GM18909 (cell line): ENCODE measurements around the gene UQCRC1.

ENCODE experiments used
- ATAC-seq: cut with Tn5 transposase; IDR thresholded peaks from one replicate; pipeline ENCODE4 v1.9.1; 2021; ENCODE audit warnings: mild to moderate bottlenecking; ENCODE audit not compliant: unreplicated experiment, poor library complexity

The UQCRC1 gene

DNA sequence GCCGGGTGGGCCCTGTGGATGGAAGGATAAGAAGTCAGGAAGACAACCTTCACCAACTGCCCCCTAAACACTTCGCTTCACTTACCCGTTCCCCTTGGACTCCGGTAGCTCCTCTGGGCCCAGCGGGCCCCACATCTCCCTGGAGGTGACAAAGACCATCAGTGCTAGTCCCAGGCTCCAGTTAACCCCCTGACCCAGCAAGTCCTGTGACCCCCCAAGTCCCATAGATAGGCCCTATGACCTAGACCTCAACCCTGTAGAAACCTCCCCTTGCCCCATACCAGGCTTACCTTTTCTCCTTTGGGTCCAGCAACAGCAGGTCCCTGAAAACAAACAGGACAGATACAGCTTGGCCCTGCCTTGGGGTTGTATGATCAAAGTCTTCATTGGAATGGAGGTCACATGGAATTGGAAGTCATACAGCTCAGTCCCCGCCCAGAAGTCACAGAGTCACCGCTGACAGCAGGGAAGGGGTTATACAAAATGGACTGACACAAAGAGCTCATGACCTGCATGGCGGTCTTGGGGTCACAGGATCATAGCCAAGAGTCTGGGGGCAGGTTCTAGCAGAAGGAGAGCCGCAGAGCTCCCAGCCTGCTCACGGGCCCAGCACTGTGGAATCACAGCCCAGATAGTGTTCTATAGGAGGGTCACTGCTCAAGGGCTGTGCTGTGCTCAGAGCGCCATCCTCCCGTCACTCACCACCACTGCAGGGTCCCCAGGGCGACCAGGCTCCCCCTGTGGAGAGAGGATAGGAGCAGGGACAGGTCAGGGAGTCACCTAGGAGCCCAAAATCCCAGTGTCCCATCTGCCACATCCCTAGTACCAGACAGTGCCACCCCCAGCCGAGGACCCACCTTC lies 27.6 kb downstream of the UQCRC1 start:
- no peak for ATAC-seq

DNA sequence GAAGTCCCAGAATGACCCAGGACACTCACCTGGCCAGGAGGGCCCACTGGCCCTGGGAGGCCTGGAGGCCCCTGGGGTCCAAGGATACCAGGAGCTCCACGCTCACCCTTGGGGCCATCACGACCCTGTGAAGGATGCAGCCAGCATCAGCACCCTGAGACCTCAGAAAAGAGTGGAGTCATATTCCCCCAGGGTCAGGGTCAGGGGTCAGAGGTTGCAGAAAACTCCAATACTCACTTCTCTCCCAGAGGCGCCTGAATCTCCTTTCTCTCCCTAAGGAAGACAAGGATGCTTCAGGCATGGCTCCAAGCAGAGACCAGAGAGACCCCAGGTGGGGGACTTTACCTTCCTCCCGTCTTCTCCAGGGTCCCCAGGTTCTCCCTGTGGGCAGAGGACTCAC lies 32.8 kb downstream of the UQCRC1 start:
- no peak for ATAC-seq

GRCh38 chr3:48575366-48575765 lies 34.1 kb downstream of the UQCRC1 start:
- ATAC-seq = no peak

DNA sequence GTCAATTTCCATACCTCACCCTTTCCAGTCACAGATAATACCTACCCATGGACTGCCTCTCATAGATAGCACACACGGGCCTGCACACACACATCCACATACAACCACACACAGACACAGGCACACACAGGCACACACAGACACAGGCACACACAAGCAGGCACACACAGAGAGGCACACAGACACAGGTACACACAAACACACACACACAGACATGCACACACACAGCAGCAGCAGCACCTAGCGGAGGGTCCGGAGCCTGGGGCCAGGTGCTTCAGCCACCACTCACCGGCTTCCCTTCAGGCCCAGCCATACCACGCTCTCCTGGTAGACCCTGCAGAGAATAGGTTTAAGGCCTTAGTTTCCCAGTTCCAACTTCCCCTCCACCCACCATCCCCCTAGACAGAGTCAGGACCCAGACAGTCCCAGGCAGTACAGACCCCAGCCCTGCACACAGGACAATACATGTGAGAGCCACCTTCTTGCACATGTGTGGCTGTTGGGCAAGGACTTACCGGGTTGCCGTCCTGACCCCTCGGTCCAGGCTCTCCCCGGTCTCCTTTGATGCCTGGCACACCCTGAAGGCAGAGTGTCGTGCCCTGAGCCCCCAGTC lies 35.4 kb downstream of the UQCRC1 start:
- ATAC-seq = no peak

DNA sequence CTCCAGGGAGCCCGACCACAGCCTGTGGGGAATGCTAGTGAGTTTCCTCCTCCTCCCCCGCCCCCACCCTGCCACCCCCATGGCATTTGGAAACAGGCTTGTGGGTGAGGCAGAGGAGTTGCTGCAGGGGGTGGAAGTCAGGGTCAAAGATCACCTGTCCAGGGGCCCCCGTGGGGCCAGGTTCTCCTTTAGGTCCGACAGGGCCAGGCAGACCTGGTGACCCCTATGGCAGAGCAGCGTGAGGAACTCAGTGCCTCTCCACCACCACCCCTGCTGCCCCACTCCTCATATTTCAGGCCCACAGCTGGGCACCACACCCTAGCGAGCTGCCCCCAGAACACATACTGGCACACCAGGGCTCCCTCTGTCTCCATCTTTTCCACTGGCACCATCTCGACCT lies 36.9 kb downstream of the UQCRC1 start:
- no peak for ATAC-seq

DNA sequence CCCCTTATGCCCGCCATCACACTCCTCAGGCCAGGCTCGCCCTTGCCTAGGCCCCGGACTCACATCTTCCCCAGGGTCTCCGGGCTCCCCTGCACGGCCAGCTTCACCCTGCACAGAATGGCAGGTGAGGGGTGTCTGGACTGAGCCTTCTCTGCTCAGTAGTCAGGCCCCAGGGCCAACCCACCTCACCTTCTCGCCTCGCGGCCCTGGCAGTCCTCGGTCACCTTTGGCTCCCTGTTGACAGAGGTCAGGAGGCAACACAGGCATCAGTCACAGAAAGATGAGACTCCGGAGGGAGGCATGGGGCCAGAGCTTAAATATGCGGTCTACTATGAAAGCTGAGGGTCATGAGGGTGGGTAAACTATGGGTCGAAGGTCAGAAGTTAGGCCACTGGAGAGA lies 37.5 kb downstream of the UQCRC1 start:
- no peak for ATAC-seq

- ATAC-seq = no peak
Observed at GRCh38 chr3:48569808-48570450, 39.5 kb downstream of the UQCRC1 start.

DNA sequence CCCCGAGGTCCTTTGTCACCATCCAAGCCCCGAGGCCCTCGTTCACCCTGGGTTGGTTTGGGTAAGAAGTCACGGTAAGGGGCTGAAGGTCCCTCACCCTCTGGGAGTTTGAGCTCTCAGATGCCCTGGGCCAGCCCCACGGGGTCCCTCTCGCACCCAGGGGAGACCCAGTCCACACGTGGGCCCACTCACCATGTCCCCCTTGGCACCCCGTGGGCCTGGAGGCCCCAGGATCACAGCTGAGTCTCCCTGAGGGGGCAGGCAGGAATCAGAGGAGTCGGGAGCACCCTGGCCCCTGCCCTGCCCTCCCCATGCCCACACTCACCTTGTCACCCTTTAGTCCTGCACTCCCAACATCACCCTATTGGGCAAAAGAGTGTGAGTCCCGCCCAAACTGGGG lies 40.0 kb downstream of the UQCRC1 start:
- ATAC-seq = no peak

DNA sequence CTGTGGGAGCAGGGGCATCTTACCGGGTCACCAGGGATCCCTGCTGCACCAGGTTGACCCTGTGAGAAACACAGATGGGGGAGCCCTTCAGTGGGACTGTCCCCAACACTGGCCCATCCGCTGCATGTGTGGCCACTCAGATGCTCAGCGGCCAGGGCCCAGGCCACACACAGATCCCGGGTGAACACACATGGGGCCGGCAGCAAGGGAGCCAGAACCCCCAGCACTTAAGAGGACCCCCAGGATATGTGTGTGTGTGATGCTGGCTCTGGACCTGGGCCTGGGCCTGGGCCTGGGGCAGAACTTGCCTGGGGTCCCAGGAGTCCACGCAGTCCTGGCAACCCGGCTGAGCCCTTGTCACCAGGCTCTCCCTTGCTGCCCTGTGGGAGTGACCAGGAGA lies 41.0 kb downstream of the UQCRC1 start:
- ATAC-seq = no peak

- ATAC-seq = no peak
Observed at GRCh38 chr3:48567500-48567899, 41.9 kb downstream of the UQCRC1 start.

- ATAC-seq = no peak
Observed at GRCh38 chr3:48567090-48567489, 42.4 kb downstream of the UQCRC1 start.

- no peak for ATAC-seq
Observed at GRCh38 chr3:48566401-48566760, 43.1 kb downstream of the UQCRC1 start.

- no peak for ATAC-seq
Observed at GRCh38 chr3:48565591-48566400, 43.6 kb downstream of the UQCRC1 start.

- no peak for ATAC-seq
Observed at GRCh38 chr3:48565186-48565585, 44.3 kb downstream of the UQCRC1 start.

- ATAC-seq = no peak
Observed at GRCh38 chr3:48564667-48565066, 44.8 kb downstream of the UQCRC1 start.

- ATAC-seq = no peak
Observed at GRCh38 chr3:48564022-48564421, 45.4 kb downstream of the UQCRC1 start.

- ATAC-seq = no peak
Observed at GRCh38 chr3:48563382-48563918, 46.0 kb downstream of the UQCRC1 start, which contains the start of gene UCN2. Gene UCN2 (minus strand): TSS chr3:48563781. CDS start chr3:48563124, 657 bp downstream.

GRCh38 chr3:48562367-48563095 lies 46.9 kb downstream of the UQCRC1 start:
- no peak for ATAC-seq

- ATAC-seq = no peak
Observed at GRCh38 chr3:48561045-48561736, 48.3 kb downstream of the UQCRC1 start.
